DMS114 treated with DMSO at 0.1 percent for 48 hours (cell line): ENCODE measurements around the gene TSHR.
"Not testable (repeated sequence)": the region's sequence is repeated elsewhere in the genome, so short reads cannot be mapped to it uniquely, and the experiment has no call there.

Experiments
- DNase-seq: peaks from one replicate; lab custom pipeline; 2025; ENCODE audit not compliant: unreplicated experiment; lab: John Stamatoyannopoulos, UW

TSHR gene

DNA sequence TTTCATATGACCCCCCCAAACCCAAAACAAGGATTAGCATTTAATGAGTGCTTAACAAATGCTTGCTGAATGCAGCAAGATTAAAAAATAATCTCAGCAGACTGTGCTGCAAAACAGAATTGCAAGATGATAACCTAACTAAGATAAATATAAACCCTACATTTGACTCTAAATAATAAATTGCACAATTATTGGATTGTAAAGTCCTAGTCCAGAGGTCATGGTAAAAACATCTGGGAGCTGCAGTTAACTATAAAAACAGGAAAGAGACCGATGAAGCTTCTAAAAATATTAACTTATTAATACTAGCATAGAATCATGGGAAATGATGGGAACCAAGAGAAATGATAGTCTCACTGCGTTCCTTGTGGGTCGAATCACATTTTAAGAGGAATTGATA lies 37.2 kb downstream of the TSHR start:
- no peak for DNase-seq

DNA sequence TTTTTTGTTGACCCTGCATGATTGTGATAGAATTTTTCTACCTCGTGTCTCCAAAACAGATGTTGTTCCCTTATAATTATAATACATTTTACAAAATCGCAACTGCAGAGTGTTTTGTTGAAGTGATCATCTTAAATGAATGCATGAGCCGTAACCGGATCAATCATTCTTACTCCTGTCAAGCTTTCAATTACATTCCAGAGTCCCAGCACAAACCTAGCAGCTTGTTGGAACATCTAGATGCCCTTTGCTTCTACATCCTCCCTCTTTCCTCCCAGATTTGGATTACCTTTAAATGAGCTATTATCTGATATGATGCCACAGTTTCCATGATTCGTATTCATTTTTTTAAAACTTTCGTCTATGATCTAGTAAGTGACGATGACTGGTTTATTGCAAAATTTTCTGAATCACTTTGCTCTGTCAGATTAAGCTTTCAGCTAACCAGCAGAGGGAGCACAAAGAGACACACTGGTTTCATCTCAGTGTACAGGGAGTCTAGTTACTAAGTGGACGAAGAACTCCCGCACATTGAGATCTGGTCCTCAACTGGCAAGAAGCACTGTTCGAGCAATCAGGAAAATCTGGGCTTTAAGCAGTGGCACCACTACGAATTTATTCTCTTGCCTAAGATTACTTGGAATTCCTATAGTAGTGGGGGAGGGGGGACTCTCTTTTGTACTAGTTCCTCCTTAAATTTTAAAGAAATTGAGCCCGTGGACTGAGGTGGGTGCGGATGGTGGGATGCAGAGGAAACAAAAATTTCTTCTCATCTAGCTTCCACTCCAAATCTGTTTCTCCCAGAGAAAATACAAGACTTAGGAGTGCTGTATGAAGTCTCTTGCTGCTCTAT lies 40.9 kb downstream of the TSHR start:
- peak; percentile 74 for DNase-seq

DNA sequence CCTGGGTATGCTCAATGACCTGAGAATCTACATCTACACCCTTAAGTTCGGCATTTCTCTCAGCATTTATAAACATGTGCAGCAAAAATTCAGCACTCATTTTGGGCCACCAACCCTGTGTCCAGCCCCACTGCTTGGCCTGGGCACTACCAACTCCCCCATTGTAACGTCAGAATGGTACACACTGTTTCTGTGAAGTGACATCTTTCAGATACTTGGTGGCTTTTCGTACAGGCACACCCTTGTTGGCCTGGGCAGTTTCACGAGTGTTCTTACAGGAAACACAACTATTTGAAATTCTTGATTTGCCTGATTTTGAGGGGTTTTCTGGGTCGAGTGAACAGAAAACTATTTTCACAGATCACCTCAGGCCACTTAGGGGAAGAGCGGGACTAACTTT lies 46.0 kb downstream of the TSHR start:
- no peak for DNase-seq

DNA sequence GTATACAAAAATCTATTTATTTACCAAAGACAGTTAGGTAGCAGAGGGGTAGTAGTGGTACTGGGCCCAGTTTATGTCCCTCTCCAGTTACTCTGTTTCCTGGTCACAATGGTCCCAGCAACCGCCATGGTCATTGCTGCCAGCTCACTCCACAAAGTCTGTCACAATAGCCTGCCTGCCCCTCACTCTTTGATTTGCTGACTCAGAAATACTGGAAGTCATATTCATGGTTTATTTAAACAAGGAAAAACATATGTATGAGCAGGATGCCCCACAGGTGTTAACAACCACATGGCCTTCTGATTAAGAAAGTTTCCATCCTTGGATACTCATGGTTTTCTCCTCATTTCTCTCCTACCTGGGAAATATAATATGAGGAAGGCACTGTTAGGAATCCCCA lies 49.2 kb downstream of the TSHR start:
- no peak for DNase-seq

DNA sequence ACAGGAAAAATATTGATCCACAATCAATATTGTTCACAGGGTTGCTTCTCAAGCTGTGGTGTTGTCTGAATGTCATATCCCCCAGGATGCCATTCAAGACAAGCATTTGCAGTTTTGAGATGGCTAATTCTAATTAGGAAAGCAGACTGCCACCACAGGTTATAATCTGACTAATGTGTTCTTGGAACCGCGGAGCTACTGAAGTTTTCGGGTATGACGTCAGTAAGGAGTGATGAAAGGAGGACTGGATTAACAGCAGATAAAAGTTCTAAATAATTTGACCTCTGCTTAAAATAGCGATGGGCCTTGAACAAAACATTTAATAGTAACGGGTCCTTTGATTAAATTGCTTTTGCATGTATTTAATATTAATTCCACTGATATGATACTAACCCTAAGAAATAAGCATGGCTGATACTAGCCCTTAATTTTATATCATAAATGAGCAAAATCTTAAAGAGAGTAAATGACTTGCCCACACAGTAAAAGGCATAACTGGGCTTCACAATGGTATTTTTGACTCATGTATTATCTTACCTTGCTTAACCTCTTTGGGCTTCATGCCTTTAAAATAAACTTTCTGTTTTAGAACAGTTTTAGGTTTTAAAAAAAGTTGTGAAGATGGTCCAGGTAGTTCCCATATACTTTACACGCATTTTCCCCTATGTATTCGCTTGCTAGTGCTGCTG lies 50.3 kb downstream of the TSHR start:
- no peak for DNase-seq

DNA sequence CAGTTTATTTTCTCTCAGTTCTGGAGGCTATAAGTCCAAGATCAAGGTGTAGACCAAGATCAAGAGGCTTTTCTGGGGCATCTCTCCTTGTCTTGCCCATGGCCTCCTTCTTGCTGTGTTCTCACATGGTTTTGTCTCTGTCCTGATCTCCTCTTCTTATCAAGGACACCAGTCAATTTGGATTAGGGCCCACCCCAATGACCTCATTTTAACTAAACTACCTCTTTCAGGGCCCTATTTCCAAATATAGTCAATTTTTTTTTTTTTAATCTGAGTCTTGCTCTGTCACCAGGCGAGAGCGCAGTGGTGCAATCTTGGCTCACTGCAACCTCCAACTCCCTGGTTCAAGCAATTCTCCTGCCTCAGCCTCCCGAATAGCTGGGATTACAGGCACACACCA lies 50.8 kb downstream of the TSHR start:
- no peak for DNase-seq

DNA sequence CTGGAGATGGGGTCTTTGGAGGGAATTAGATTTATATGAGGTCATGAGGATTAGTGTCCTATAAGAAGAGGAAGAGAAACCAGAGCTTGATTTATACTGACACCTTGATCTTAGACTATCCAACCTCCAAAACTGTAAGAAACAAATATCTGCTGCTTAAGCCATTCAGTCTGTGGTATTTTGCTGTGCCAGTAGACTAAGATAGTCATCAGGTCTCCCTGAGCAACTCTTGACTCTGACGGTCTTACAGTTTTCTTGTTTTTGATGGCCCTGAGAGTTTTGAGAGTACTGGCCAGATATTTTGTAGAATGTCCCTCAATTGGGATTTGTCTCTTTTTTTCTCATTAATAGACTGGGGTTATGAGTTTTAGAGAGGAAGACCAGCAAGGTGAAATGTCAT lies 51.7 kb downstream of the TSHR start:
- no peak for DNase-seq

DNA sequence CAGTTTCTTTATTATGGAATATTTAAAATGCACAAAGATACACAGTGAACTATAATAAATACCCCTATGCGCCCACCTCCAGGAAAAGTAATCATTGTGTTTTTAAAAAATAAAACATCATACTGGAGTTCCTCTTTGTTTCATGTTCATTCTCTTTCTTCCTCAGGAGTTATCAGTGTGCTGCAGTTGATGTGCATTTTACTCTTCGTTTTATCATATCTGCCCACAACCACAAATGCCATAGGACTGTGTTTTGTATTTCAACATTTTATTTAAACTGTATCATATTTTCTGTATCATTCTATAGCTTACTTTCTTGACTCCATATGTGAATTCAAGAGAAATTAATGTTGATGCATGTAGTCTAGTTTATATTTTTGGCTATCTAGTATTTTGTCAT lies 53.9 kb downstream of the TSHR start:
- no peak for DNase-seq

DNA sequence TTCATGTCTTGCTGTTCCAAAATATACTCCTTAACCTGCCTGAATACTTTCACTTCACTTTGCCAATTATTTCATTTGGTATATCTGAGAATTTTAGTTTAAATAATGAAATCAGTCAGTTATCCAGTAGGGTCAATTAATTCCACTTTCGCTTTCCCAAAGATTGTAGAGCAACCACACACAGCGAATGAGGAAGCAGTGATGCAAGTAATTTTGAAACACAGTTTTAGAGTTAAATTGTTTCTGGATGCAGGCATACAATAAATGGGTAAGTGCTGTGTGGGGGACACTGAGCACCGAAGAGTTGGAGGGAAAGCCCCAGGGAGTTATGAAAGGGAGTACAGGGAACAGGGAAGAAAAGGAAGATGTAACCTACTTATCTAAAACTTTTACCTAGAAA lies 62.8 kb downstream of the TSHR start:
- DNase-seq, result no peak

DNA sequence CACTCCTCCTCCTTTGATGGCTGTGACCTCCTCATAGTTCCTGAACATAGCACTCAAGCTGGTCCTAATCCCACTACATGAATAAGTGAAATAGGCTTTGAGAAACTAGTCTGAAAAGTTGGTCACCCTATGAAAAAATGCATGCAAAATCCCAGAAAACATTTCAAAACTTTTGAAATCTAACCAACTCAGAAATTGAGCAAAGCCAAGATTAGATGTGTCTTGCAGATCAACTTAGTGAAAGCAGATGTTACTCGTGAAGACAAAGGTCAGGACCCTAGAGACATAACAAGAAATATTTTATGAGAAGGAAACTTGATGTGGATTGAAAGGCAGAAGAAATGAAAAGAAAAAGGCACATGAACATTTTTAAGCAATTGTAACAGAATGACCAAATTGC lies 63.3 kb downstream of the TSHR start:
- no peak for DNase-seq

DNA sequence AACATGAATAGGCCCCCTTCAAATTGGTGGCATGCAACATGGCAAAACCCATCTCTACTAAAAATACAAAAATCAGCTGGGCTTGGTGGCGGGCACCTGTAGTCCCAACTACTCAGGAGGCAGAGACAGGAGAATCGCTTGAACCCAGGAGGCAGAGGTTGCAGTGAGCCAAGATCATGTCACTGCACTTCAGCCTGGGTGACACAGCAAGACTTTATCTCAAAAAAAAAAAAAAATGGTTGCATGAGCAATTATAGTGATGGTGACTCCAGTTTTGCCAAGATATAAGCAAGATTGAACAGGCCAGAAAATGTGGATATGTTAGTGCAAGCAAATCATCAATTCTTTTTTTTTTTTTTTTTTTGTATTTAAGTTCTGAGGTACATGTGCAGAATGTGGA lies 63.7 kb downstream of the TSHR start:
- DNase-seq, result not testable (repeated sequence)

DNA sequence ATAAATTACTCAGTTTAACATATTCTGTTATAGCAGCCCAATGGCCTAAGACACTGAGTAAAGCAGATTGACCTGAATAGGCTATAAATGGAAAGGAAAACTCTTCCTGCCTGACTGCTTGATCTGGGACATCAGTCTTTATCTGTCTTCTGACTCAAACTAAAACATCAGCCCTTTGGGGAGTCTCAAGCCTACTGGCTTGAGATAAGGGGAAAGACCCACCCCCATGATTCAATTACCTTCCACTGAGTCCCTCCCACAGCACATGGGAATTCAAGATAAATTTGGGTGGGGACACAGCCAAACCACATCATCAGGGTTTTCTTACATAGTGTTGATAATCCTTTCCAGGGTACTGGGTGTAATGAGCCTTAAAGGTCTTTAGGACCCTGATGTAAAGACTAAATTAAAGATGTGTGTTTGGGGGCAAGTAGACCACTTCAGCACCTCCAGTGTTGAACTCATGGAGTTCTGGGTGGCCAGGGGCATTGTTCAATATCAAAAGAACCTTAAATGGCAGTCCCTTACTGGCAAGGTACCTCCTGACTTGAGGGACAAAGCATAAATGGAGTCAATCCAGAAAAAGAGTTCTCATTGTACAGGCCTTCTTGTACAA lies 67.8 kb downstream of the TSHR start:
- no peak for DNase-seq

DNA sequence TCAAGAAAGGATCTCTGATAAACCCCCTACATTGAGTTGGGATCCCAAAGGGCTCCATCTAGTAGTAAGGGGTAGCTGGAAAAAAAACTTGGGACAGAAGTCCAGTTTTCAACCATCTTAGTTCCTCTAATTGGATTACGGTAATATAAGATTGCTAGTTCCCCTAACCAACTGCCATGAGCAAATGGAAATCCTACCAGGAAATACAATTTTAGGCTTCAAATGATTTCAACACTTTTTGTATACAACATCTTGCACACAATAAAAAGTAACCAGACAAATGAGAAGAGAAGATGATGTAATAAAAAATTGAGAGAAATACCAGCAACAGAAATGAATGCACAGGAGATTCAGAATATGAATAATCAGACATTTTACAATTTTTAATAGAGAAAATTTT lies 73.0 kb downstream of the TSHR start:
- DNase-seq, result no peak

DNA sequence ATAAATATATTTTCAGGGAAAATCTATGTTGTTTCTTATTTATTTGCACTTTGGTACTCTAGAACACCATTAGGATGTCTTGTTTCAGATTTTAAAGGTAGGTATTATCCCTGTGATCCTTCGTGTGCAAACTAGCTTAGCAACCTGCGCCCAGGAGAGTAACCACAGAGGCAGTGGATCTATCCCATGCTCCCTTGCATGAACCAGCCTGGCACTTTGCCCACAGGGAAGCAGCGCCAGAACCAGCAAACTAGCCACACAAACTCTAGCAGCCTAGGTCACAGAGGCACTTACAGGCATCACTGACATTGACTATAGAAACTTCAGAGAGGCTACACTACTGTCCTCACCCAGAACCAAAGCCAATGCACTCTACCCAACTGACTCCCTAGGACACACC lies 76.1 kb downstream of the TSHR start:
- DNase-seq, result no peak

DNA sequence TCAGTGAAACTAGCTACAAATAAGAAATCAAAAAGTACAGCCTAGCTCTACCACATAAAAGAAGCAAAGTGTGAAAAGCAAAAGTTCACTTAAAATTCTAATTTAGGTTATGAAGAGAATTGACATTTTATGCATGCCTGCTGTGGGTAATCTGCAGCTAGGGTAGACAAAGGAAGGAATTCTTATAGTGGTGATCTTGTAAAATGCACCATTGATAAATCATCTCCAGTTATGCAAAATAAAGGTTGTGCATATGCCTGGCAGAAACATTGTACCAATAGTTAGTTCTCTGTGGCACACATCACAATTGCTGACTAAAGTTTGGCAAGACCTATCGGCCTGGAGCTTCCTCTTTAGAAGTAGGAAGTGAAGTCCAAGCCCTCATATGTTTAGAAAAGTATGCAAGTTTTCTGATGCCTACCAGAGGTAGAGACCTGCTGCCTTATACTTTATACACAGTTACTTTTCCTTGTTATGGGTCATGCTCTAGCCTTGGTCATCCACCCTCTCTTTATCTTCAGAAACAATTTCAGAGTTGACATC lies 78.3 kb downstream of the TSHR start:
- no peak for DNase-seq

DNA sequence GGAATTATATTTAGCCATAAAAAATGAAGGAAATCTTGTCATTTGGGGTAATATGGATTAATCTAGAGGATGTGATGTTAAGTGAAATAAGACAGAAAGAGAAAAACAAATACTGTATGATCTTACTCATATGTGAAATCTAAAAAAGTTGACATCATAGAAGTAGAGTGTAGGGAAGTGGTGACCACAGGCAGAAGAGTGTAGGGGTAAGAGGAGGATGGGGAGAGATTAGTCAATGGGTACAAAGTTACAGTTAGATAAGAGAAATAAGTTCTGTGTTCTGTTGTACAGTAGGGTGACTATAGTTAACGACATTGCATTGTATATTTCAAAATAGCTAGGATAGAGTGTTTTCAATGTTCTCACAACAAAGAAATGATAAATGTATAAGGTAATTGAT lies 87.0 kb downstream of the TSHR start:
- no peak for DNase-seq

DNA sequence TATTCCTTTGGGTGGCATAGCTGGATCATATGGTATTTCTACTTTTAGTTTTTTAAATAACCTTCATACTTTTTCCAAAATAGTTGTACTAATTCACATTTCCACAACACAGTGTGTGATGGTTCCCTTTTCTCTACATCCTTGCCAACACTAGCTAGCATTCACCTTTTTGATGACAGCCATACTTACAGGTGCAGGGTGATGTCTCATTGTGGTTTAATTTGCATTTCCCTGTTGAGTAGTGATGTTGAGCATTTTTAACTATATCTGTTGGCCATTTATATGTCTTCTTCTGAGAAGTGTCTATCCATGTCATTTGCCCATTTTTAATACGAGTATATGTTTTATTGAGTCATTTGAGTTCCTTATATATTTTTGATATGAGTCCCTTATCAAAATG lies 96.1 kb downstream of the TSHR start:
- DNase-seq, result no peak

DNA sequence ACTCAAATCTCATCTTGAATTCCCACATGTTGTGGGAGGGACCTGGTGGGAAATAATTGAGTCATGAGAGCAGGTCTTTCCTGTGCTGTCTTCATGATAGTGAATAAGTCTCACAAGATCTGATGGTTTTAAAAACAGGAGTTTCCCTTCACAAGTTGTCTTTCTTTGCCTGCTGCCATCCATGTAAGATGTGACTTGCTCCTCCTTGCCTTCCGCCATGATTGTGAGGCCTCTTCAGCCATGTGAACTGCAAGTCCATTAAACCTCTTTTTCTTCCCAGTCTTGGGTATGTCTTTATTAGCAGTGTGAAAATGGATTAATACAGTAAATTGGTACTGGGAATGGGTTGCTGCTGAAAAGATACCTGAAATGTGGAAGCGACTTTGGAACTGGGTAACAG lies 98.6 kb downstream of the TSHR start:
- DNase-seq, result not testable (repeated sequence)

DNA sequence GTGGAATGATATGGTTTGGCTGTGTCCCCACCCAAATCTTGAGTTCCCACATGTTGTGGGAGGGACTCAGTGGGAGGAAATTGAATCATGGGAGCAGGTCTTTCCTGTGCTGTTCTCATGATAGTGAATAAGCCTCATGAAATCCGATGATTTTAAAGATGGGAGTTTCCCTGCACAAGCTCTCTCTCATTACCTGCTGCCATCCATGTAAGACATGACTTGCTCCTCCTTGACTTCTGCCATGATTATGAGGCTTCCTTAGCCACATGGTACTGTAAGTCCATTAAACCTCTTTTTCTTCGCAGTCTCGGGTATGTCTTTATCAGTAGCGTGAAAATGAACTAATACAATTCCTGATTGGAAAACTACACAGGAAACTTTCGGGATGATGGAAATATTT lies 100.5 kb downstream of the TSHR start:
- no peak for DNase-seq

DNA sequence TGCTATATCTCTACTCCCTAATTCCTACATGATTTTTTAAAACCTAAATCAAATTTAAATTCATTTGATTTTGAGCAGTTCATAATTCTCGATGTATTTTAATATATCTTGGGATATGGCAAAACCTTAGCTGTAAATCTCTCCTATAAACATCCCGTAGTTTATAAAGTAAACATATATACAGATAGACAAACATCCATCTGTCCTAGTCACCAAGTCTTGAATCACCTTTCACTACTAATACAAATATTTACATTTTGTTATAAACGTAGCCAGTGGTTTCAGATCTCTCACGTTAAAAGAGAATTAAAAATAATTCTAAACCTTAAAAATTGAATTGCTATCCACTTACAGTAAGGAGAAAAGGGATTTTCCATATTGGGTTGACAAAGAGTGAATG lies 107.0 kb downstream of the TSHR start:
- no peak for DNase-seq

DNA sequence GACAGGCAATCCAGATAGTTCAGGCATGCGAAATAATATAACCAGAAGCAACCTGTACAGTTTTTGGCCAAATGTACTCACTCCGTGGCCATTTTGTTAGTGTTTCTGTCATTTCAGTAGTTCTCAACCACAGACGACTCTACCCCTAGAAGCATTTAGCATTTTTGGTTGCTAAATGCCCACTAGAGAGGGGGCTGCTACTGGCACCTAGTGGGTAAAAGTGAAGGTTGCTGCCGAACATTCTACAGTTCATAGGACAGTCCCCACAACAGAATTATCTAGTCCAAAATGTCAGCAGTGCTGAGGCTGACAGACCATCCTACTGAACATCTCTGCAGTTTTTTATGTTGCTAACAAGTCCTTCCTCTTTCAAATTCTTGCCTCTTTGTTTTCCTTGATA lies 107.4 kb downstream of the TSHR start:
- peak; percentile 24 for DNase-seq

DNA sequence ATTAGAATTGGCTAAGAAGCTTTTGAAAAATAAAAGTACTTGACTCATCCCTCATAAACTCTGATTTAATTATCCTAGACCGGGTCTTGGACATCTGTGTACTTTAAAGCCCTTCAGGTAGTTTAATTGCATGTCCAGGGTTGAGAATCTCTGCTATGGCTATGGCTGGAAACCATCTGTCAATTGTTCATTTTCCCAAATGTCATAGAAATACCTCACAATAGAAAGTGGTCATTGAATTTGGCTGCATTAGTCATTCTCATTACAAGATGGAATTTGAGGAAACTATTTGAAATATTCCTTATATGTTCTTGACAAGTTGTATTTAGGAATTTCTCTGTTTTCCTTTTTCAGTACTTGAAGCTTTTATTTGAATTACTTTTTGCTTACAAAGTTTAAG lies 111.3 kb downstream of the TSHR start:
- no peak for DNase-seq
